Hepatocyte (in vitro differentiated cells): ENCODE results near the gene KDM6B.

ENCODE experiments used
- EZH2 ChIP-seq: fragments of 200-600 bp; sonication (generic); IDR thresholded peaks from 2 replicates; pipeline ENCODE4 v1.6.1; 2016; ENCODE audit warnings: antibody characterized with exemption, mild to moderate bottlenecking, borderline replicate concordance
- EZH2phosphoT487 ChIP-seq: fragments of 200-600 bp; sonication (generic); IDR thresholded peaks from one replicate; pipeline ENCODE4 v1.6.1; 2018; ENCODE audit warnings: antibody characterized with exemption, mild to moderate bottlenecking, low read depth, moderate library complexity; ENCODE audit not compliant: unreplicated experiment, severe bottlenecking
- TF ChIP-seq, protein P1 (sequence below): fragments of 200-600 bp; sonication (generic); IDR thresholded peaks from 2 replicates; pipeline ENCODE4 v1.5.1; 2016; ENCODE audit warnings: antibody characterized with exemption, mild to moderate bottlenecking; ENCODE audit not compliant: poor library complexity

DNA sequence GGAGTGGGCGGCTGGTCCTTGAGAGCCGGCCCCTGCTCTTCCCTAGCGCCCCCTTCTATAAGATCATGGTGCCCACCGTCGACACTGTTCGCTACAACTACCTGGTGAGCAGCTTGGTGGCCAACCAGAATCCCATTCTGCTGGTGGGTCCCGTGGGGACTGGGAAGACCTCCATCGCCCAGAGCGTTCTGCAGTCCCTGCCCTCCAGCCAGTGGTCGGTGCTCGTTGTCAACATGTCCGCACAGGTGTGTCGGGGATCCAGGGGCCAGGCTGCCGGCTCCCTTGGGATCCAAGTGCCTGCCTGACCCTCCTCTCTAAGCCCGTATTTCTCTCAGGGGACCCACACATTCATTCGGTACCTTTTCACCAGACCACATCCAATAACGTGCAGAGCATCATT lies 41.4 kb upstream of the KDM6B start:
- TF ChIP-seq, protein P1, sequence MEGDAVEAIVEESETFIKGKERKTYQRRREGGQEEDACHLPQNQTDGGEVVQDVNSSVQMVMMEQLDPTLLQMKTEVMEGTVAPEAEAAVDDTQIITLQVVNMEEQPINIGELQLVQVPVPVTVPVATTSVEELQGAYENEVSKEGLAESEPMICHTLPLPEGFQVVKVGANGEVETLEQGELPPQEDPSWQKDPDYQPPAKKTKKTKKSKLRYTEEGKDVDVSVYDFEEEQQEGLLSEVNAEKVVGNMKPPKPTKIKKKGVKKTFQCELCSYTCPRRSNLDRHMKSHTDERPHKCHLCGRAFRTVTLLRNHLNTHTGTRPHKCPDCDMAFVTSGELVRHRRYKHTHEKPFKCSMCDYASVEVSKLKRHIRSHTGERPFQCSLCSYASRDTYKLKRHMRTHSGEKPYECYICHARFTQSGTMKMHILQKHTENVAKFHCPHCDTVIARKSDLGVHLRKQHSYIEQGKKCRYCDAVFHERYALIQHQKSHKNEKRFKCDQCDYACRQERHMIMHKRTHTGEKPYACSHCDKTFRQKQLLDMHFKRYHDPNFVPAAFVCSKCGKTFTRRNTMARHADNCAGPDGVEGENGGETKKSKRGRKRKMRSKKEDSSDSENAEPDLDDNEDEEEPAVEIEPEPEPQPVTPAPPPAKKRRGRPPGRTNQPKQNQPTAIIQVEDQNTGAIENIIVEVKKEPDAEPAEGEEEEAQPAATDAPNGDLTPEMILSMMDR, result no peak
- TF ChIP-seq EZH2phosphoT487 (no peak), EZH2 (no peak)
